ENCODE measurements around the gene GDPGP1. TPM values are rescaled to one million over a fixed set of nuclear protein-coding genes. Genes with fewer than 3 reads are reported as not detected.

The GDPGP1 gene
- total and polyA plus RNA-seq, 10 of the 15 experiments (the other 5 are each of a cell fraction or from before 2014, with no cell fraction given) = 0.68 to 8.9 (median 3.0) TPM

- TF ChIP-seq CEBPZ (IDR thresholded peaks at IDR 0.05; ENCODE audit: low read depth, low read length) (no peak), IRF4 (IDR thresholded peaks at IDR 0.05; ENCODE audit: low read depth, low read length) (no peak), NBN (IDR thresholded peaks at IDR 0.05) (no peak; the same call in 1 of the 2 replicates), ELK1 (IDR thresholded peaks at IDR 0.05; ENCODE audit: low read depth, low read length) (no peak), STAT1 (conservative IDR thresholded peaks at IDR 0.05) (no peak), DPF2 (IDR thresholded peaks at IDR 0.05) (0 out of 2 replicates have a peak, but pooled peaks have one; percentile 53), SREBF2 (IDR thresholded peaks at IDR 0.05; ENCODE audit: low read length) (no peak), ZBTB33 (IDR thresholded peaks at IDR 0.05) (no peak), REST (IDR thresholded peaks at IDR 0.05; ENCODE audit: low read depth, low read length) (no peak), LARP7 (IDR thresholded peaks at IDR 0.05) (no peak), HDAC2 (IDR thresholded peaks at IDR 0.05) (no peak), EZH2 (IDR thresholded peaks at IDR 0.05; ENCODE audit: borderline replicate concordance, control insufficient read depth, low read depth, low read length) (no peak), HSF1 (IDR thresholded peaks at IDR 0.05; ENCODE audit: low read depth, low read length) (no peak), IRF5 (IDR thresholded peaks at IDR 0.05; ENCODE audit: borderline replicate concordance) (no peak), YBX1 (IDR thresholded peaks at IDR 0.05) (no peak), SMAD5 (IDR thresholded peaks at IDR 0.05; ENCODE audit: low read depth) (no peak), RAD51 (IDR thresholded peaks at IDR 0.05) (no peak), TBL1XR1 (IDR thresholded peaks at IDR 0.05; ENCODE audit: low read depth, low read length) (no peak)
These were observed 42.1 kb upstream of the GDPGP1 start (continued) for GRCh38 chr15:90191794-90192509.
